A549 (cell line): ENCODE measurements around the gene TSC22D1. TPM values are rescaled to one million over a fixed set of nuclear protein-coding genes. Genes with fewer than 3 reads are reported as not detected.

Source experiments
- ATAC-seq, 2 experiments: fragments of 200-7000 bp in 1 of 2; fragments of >200 bp in 1 of 2; cut with Nextera tagmentation in 1 of 2; cut with Tn5 transposase in 1 of 2; 3 replicates each; pipeline versions ENCODE4 v1.8.0 to v1.9.1; 2018 to 2020; ENCODE audit warnings: mild to moderate bottlenecking in 1 of 2, moderate library complexity in 1 of 2
- CTCF ChIA-PET: fragments of 300-600 bp; sonication (Branson Sonifier 250); formaldehyde crosslinking; extraction: SDS; loops from one replicate; lab custom pipeline; 2021; ENCODE audit warnings: antibody characterized with exemption, inconsistent platforms; lab: Yijun Ruan, JAX
- POLR2A ChIA-PET: fragments of 350-600 bp; formaldehyde crosslinking; extraction: SDS; loops from one replicate; lab custom pipeline; 2021; ENCODE audit warnings: antibody characterized with exemption, inconsistent platforms; lab: Yijun Ruan, JAX
- DNase-seq, 2 experiments: peaks; one replicate each; pipeline versions ENCODE4 v3.0.0 to v3.0.0-alpha.2; 2011 to 2016; ENCODE audit warnings: low read depth in 1 of 2, low spot score in 1 of 2
- FAIRE-seq: peaks from 2 replicates; lab custom pipeline; 2011; peaks lifted over from hg19 to GRCh38; lab: Jason Lieb, UNC
- H3K27ac ChIP-seq, 2 experiments: fragments of >200 bp; sonication (Bioruptor Twin); formaldehyde crosslinking; 3 replicates each; pipeline ENCODE4 v1.5.1; 2016 to 2017
- H3K4me1 ChIP-seq: fragments of >200 bp; sonication (Bioruptor Twin); formaldehyde crosslinking; 3 replicates; pipeline ENCODE4 v1.6.1; 2016
- H3K4me2 ChIP-seq: fragments of >200 bp; sonication (Bioruptor Twin); formaldehyde crosslinking; 3 replicates; pipeline ENCODE4 v1.6.1; 2016
- H3K4me3 ChIP-seq: fragments of >200 bp; sonication (Bioruptor Twin); formaldehyde crosslinking; 3 replicates; pipeline ENCODE4 v1.5.1; 2016
- H3K9me3 ChIP-seq: fragments of >200 bp; sonication (Bioruptor Twin); formaldehyde crosslinking; 3 replicates; pipeline ENCODE4 v1.6.1; 2016
- CBX8 ChIP-seq: fragments of 200-600 bp; sonication (generic); IDR thresholded peaks from 2 replicates; pipeline ENCODE4 v1.6.1; 2016
- EHMT2 ChIP-seq: fragments of 200-600 bp; sonication (generic); IDR thresholded peaks from 2 replicates; pipeline ENCODE4 v1.6.1; 2016; ENCODE audit warnings: antibody characterized with exemption, low read depth, mild to moderate bottlenecking, moderate library complexity
- FOSB ChIP-seq: fragments of 250-450 bp; sonication (Bioruptor Pico); IDR thresholded peaks from 2 replicates; pipeline ENCODE4 v1.5.0; 2020; ENCODE audit warnings: mild to moderate bottlenecking, moderate library complexity
- HEYL ChIP-seq: fragments of 250-450 bp; sonication (Bioruptor Pico); IDR thresholded peaks from 2 replicates; pipeline ENCODE4 v1.8.0; 2021; ENCODE audit warnings: mild to moderate bottlenecking, moderate library complexity
- HOXA7 ChIP-seq: fragments of 250-450 bp; sonication (Bioruptor Pico); IDR thresholded peaks from 2 replicates; pipeline ENCODE4 v1.5.0; 2020; ENCODE audit warnings: mild to moderate bottlenecking, moderate library complexity
- HOXB13 ChIP-seq: fragments of 250-450 bp; sonication (Bioruptor Pico); IDR thresholded peaks from 2 replicates; pipeline ENCODE4 v1.5.0; 2020; ENCODE audit warnings: low read depth, mild to moderate bottlenecking, moderate library complexity
- JUNB ChIP-seq: fragments of >200 bp; sonication (Bioruptor Twin); formaldehyde crosslinking; IDR thresholded peaks from 2 replicates; pipeline ENCODE4 v1.6.1; 2016
- KDM5A ChIP-seq: fragments of 200-600 bp; sonication (generic); IDR thresholded peaks from 2 replicates; pipeline ENCODE4 v1.6.1; 2016; ENCODE audit warnings: antibody characterized with exemption, mild to moderate bottlenecking
- NPAS2 ChIP-seq: fragments of 250-450 bp; sonication (Bioruptor Pico); IDR thresholded peaks from 2 replicates; pipeline ENCODE4 v1.8.0; 2022; ENCODE audit warnings: mild to moderate bottlenecking, moderate library complexity, borderline replicate concordance
- NR3C1 ChIP-seq: fragments of >200 bp; sonication (Bioruptor Twin); formaldehyde crosslinking; IDR thresholded peaks from 3 replicates; pipeline ENCODE4 v1.6.1; 2017
- RFX5 ChIP-seq: fragments of 450-650 bp; IDR thresholded peaks from 2 replicates; pipeline ENCODE4 v1.7.1; 2014; ENCODE audit warnings: antibody characterized with exemption, mild to moderate bottlenecking, moderate library complexity
- RNF2 ChIP-seq: fragments of 200-600 bp; sonication (generic); IDR thresholded peaks from 2 replicates; pipeline ENCODE4 v1.6.1; 2016; ENCODE audit warnings: low read depth, mild to moderate bottlenecking, antibody characterized with exemption, moderate library complexity, borderline replicate concordance
- SMC3 ChIP-seq: fragments of >200 bp; sonication (Bioruptor Twin); formaldehyde crosslinking; IDR thresholded peaks from 3 replicates; pipeline ENCODE4 v1.6.1; 2018; ENCODE audit warnings: inconsistent platforms
- SREBF2 ChIP-seq: fragments of 450-650 bp; IDR thresholded peaks from 2 replicates; pipeline ENCODE4 v1.6.1; 2014; ENCODE audit warnings: mild to moderate bottlenecking, moderate library complexity
- TFCP2L1 ChIP-seq: fragments of 250-450 bp; sonication (Bioruptor Pico); IDR thresholded peaks from 2 replicates; pipeline ENCODE4 v1.5.0; 2021; ENCODE audit warnings: mild to moderate bottlenecking
- TP53 ChIP-seq: fragments of 250-450 bp; sonication (Bioruptor Pico); IDR thresholded peaks from 2 replicates; pipeline ENCODE4 v1.5.0; 2021; ENCODE audit warnings: mild to moderate bottlenecking, moderate library complexity
- ZNF302 ChIP-seq: fragments of 250-450 bp; sonication (Bioruptor Pico); IDR thresholded peaks from 2 replicates; pipeline ENCODE4 v1.9.0; 2021; ENCODE audit warnings: inconsistent platforms, mild to moderate bottlenecking, moderate library complexity
- WGBS: methylation state at CpG from one replicate; pipeline ENCODE4 v1.1.6; 2017; ENCODE audit errors: missing lambda C conversion rate; 5-methylcytosine and 5-hydroxymethylcytosine counted together
- polyA plus RNA-seq, 4 experiments: library from polyadenylated mRNA; depleted of rRNA in 3 of 4; stranded (reverse); fragments of >200 nt; fragmentation: RNase III in 1 of 4; extraction: RNeasy Plus Mini Kit Qiagen cat#74134 plus additional on column Dnase treatment in 1 of 4; gene quantifications; 2 replicates in 3 of 4; 3 replicates in 1 of 4; pipeline ENCODE4 v1.2.3, GENCODE V29; 2011 to 2017
- TF ChIP-seq, protein P1 (sequence below): fragments of 200-600 bp; sonication (generic); IDR thresholded peaks from 2 replicates; pipeline ENCODE4 v1.6.1; 2016; ENCODE audit warnings: antibody characterized with exemption, mild to moderate bottlenecking, moderate library complexity
- TF ChIP-seq, protein P2 (sequence below): fragments of 250-450 bp; sonication (Bioruptor Pico); IDR thresholded peaks from 2 replicates; pipeline ENCODE4 v1.5.0; 2020; ENCODE audit warnings: low read depth, mild to moderate bottlenecking, moderate library complexity
- TF ChIP-seq, protein P3 (sequence below): fragments of >200 bp; sonication (Bioruptor Twin); formaldehyde crosslinking; IDR thresholded peaks from 2 replicates; pipeline ENCODE4 v1.6.1; 2016
- TF ChIP-seq, protein P4 (sequence below): IDR thresholded peaks from 2 replicates; pipeline ENCODE4 v1.6.1; 2012

TSC22D1 gene
- polyA plus RNA-seq, 2 of the 4 experiments (the other 2 are of a cell fraction), result 66.8 to 196 TPM

DNA sequence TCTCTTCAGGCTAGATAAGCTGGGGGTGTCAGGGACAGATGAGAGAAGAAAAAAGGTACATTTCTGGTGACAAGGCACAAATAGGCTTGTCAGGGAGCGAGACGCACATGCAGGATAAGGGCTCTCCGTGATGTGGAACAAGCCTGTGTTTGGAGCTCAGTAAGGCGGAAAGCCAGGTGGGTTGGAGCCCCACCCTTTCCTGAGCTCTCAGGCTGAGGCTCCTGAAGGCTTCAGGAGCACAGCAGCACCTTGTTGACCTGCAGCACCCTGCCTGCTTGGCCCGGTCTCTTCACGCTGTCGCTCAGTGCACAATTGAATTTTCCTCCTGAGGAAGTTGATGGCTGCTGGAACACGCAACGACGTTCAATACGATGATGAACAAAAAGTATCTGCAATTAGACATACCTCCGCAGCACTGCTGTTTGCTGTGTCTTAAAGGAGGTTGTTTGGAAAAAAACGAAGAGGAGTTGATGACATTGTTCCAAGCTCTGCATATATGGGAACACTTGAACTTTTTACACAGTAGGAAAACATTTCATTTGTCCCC is 173.2 kb downstream of the TSC22D1 start (continued):
- TF ChIP-seq, protein P1, sequence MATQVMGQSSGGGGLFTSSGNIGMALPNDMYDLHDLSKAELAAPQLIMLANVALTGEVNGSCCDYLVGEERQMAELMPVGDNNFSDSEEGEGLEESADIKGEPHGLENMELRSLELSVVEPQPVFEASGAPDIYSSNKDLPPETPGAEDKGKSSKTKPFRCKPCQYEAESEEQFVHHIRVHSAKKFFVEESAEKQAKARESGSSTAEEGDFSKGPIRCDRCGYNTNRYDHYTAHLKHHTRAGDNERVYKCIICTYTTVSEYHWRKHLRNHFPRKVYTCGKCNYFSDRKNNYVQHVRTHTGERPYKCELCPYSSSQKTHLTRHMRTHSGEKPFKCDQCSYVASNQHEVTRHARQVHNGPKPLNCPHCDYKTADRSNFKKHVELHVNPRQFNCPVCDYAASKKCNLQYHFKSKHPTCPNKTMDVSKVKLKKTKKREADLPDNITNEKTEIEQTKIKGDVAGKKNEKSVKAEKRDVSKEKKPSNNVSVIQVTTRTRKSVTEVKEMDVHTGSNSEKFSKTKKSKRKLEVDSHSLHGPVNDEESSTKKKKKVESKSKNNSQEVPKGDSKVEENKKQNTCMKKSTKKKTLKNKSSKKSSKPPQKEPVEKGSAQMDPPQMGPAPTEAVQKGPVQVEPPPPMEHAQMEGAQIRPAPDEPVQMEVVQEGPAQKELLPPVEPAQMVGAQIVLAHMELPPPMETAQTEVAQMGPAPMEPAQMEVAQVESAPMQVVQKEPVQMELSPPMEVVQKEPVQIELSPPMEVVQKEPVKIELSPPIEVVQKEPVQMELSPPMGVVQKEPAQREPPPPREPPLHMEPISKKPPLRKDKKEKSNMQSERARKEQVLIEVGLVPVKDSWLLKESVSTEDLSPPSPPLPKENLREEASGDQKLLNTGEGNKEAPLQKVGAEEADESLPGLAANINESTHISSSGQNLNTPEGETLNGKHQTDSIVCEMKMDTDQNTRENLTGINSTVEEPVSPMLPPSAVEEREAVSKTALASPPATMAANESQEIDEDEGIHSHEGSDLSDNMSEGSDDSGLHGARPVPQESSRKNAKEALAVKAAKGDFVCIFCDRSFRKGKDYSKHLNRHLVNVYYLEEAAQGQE, result no peak
- TF ChIP-seq CBX8 (no peak), SREBF2 (no peak), HOXB13 (CRISPR knock-in tag) (no peak), NR3C1 (no peak), EHMT2 (no peak), KDM5A (no peak), RNF2 (no peak), HEYL (CRISPR knock-in tag) (no peak)
- TF ChIP-seq, protein P2, sequence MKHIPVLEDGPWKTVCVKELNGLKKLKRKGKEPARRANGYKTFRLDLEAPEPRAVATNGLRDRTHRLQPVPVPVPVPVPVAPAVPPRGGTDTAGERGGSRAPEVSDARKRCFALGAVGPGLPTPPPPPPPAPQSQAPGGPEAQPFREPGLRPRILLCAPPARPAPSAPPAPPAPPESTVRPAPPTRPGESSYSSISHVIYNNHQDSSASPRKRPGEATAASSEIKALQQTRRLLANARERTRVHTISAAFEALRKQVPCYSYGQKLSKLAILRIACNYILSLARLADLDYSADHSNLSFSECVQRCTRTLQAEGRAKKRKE (CRISPR knock-in tag), result no peak

DNA sequence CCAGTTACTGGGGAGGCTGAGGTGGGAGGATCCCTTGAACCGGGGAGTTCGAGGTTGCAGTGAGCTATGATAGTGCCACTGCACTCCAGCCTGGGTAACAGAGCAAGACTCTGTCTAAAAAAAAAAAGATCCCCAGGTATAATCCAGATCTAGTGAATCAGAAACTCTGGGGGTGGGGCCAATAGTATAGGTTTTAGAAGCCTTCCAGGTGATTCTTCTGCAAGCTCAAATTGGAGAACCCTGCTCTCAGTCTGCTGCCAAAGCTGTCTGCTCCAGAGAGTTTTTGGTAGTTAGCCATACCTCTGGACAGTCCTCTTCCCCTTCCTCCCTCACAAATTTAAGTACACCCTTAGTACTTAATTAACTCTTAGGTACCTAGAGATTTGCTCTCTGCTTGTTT is 174.6 kb downstream of the TSC22D1 start:
- no peak for FAIRE-seq
- POLR2A ChIA-PET, result interaction anchor here (0.7 kb wide), 1 partner anchor 401 kb away, joined by 4 read pairs; no protein-coding TSS in a partner anchor
- ATAC-seq, result no peak
- no peak for TF ChIP-seq TFCP2L1
- TF ChIP-seq, protein P3, sequence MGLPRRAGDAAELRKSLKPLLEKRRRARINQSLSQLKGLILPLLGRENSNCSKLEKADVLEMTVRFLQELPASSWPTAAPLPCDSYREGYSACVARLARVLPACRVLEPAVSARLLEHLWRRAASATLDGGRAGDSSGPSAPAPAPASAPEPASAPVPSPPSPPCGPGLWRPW, result no peak
- TF ChIP-seq ZNF302 (CRISPR knock-in tag), result no peak
- no peak for TF ChIP-seq TP53
- TF ChIP-seq EHMT2, result no peak
- TF ChIP-seq RFX5, result no peak
- no peak for TF ChIP-seq FOSB (CRISPR knock-in tag)
- TF ChIP-seq, protein P1, result no peak
- TF ChIP-seq HOXA7, result no peak
- TF ChIP-seq NPAS2, result no peak
- TF ChIP-seq JUNB, result no peak
- TF ChIP-seq, protein P4, sequence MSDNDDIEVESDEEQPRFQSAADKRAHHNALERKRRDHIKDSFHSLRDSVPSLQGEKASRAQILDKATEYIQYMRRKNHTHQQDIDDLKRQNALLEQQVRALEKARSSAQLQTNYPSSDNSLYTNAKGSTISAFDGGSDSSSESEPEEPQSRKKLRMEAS, result no peak
- TF ChIP-seq SMC3, result no peak
- no peak overlapping the region for H3K27ac ChIP-seq
- no peak overlapping the region for H3K4me2 ChIP-seq
- no peak overlapping the region for H3K4me3 ChIP-seq
- no peaks in the 10 kb centered on the region for H3K9me3 ChIP-seq
- no peak for DNase-seq
- CTCF ChIA-PET, result no interaction called here
- 100% methylated on average over 2 of the region's 2 CpGs for WGBS
- peaks cover 18% of the 10 kb centered on the region for H3K4me1 ChIP-seq
